T follicular helper cell (primary cell): ENCODE results near the gene SFXN4.
"Not testable (repeated sequence)": the region's sequence is repeated elsewhere in the genome, so short reads cannot be mapped to it uniquely, and the experiment has no call there.

Experiments used
- DNase-seq: peaks from one replicate; pipeline ENCODE4 v3.0.0-alpha.2; 2020; ENCODE audit warnings: low read depth

The SFXN4 gene

DNA sequence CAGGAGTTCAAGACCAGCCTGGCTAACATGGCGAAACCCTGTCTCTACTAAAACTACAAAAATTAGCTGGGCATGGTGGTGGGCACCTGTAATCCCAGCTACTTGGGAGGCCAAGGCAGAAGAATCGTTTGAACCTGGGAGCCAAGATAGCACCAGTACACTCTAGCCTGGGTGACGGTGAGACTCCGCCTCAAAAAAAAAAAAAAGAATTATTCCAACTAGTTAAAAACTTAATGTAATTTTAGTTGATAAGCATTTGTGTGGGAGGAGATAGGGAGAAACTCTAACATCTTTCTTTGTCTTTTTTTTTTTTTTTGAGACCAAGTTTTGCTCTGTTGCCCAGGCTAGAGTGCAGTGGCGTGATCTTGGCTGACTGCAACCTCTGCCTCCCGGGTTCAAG is 58.4 kb downstream of the SFXN4 start:
- not testable (repeated sequence) for DNase-seq

- DNase-seq = not testable (repeated sequence)
These were observed 59.6 kb downstream of the SFXN4 start for GRCh38 chr10:119105899-119106298.

GRCh38 chr10:119105155-119105554 is 60.4 kb downstream of the SFXN4 start:
- DNase-seq = no peak

DNA sequence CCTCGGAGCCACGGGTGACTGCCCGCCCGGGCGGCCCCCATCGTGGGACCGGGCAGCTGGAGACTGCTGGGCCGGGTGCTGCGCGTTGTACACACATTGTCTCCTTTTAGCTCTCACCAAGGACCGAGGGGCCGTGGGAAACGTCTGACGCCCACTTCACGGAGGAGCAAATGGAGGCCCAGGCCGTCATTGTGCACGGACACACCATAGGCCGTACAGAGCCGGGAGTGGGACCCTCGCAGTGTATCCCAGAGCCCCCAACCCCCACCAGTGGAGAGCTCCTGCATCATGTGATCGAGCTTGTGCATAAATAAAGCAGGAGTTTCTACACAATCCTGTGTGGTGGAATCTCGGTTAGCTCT is 60.9 kb downstream of the SFXN4 start:
- no peak for DNase-seq

DNA sequence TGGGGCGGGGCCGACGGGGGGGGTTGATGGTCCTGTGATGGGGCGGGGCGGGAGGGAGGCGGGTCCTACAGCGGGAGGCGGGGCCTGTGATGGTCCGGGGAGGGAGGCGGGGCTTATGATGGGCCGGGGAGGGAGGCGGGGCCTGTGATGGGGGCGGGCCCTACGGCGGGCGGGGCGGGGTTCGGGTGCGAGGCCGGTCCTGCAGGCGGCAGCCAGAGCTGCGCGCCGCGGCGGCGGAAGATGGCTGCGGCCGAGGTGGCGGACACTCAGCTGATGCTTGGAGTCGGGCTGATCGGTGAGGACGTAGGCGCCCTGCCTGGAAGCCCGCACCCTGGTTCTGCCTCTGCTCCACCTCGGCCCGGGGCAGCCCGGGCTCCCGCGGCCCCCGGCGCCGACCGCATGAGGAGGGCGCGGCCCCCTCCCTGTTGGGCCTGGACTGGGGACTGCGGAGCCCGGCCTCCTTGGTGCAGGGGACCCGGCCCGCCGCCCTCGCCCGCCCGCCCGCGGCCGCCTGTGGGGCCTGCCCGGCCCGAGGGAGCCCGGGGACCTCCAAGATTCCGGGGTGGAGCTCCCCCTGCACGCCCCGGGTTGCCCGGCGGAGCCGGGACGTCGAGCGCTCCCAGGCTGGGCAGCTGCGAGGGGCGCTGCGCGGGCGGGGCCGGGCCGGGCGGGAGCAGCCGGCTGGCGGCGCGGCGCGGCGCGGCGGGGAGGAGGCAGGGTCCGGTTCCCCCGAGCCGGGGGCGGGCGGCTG is 61.4 kb downstream of the SFXN4 start, which contains the start of gene DENND10:
Gene DENND10, plus strand, starts transcription at position 211 of the 751 bp plus-strand sequence. Its CDS starts 30 bp downstream, at position 241.
- peak; percentile 66 for DNase-seq

- DNase-seq = no peak
These were observed 62.1 kb downstream of the SFXN4 start for GRCh38 chr10:119103241-119103902.

DNA sequence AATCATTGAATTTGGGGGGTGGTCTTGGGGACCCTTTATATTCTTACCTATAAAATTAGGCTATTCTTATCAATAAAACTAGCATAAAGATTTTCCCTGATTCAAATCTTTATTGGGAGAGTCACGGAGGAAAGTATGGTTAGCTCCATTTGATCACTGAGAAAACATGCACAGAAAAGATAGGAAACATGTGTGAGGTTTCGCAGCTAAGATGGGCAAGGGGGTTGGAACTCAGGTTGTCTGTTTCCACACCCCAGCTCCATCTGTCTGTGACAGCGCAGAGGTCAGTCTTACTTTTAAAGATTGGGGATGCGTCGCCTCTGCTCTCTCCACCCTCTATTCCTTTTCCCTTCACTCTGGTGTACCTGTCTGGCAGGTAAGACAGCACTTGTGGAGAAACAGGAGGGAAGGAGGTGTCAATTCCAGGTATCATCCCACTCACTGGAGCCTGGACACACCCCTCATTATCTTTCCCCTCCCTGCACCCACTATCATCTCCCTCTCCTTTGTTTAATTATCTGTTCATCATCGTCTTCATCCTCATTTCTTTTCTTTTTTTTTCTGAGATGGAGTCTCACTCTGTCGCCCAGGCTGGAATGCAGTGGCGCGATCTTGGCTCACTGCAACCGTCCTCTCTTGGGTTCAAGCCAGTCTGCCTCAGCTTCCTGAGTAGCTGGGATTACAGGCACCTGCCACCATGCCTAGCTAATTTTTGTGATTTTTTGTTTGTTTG is 64.0 kb downstream of the SFXN4 start:
- DNase-seq = no peak

DNA sequence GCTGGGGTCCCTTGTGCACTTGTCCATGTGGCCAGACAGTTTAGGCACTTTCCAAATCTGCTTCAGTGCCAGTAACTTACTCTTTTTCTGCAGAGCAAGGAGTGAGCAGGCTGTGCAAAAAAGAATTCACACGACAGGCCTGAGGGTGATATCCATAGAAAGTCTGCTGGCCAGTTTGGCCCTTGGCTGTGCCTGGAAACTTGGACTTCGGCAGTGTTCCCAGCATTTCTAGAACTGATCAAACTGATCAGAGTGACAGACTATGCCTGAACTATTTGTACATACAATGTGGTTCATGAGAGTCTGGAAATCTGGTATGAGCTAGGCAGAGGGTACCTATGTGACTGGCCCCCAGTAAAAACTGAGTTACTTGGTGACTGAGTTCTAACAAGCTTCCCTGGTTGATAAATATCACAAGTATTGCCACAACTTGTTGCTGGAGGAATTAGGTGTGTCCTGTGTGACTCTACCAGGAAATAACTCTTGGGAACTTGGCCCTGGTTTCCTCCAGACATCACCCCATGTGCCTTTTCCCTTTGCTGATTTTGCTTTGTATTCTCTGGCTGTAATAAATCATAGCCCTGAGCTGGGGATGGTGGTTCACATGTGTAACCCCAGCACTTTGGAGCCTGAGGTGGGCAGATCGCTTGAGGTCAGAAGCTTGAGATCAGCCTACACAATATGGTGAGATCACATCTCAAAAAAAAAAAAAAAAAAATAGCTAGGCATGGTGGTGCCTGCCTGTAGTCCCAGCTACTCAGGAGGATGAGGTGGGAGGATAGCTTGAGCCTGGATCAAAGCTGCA is 64.9 kb downstream of the SFXN4 start:
- DNase-seq = no peak

DNA sequence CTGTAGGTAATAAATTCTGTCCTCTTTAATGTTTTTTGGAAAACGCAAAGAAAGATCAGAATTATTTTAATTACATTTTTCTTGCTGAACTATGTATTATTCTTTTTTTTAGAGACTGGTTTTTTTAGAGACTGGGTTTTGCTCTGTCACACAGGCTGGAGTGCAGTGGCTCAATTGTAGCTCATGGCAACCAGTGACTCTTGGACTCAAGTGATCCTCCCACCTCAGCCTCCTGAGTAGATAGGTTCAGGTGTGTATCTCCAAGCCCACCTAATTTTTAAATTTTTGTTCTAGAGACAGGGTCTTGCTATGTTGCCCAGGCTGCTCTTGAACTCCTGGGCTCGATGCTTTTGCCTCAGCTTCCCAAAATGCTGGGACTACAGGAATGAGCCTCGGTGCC is 66.9 kb downstream of the SFXN4 start:
- no peak for DNase-seq

DNA sequence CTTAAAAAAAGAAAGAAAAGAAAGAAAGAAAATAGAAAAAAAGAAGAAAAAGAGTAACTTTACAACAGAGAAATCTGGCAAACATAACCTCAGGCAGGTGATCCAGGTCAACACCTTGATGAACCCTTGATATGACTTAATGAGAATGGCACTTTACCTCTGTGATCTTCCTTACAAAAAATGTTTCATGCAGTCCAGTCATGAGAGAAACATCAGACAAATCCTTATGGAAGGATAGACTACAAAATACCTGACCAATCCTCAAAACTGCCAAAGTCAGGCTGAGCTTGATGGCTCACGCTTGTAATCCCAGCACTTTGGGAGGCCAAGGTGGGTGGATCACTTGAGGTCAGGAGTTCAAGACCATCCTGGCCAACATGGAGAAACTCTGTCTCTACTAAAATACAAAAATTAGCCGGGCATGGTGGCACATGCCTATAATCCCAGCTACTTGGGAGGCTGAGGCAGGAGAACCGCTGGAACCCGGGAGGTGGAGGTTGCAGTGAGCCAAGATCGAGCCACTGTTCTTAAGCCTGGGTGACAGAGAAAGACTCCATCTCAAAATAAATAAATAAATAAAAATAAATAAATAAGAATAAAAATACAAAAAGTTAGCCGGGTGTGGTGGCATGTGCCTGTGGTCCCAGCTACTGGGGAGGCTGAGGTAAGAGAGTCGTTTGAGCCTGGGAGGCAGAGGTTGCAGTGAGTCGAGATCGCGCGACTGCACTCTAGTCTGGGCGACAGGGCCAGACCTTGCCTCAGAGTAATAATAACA is 68.7 kb downstream of the SFXN4 start:
- not testable (repeated sequence) for DNase-seq

- no peak for DNase-seq
These were observed 69.9 kb downstream of the SFXN4 start for GRCh38 chr10:119095640-119096039.

- DNase-seq = peak; percentile 37
These were observed 74.5 kb downstream of the SFXN4 start for GRCh38 chr10:119090968-119091367.
